ENCODE results near the gene PLAAT2. TPM values are rescaled to one million over a fixed set of nuclear protein-coding genes. Genes with fewer than 3 reads are reported as not detected.

The PLAAT2 gene
- polyA plus RNA-seq, 3 donors: not detected

- Mint-ChIP-seq H3K27ac (no peak overlapping the region), H3K27me3 (ENCODE audit: low read depth in 3 of 3) (peaks cover 0 to 2% (median 2%) of the 10 kb centered on the region in 3 donors), H3K4me3 (no peak overlapping the region), H3K36me3 (peaks cover 41 to 75% of the 10 kb centered on the region in 2 donors), H3K9me3 (peaks cover 0 to 14% (median 8%) of the 10 kb centered on the region in 7 donors), H3K4me1 (peaks cover 4% of the 10 kb centered on the region)
- Histone ChIP-seq H3K9me3 (replicated peaks in 1 of 2; ENCODE audit: control insufficient read depth in 1 of 2, insufficient read depth in 1 of 2, low read length in 2 of 2) (no peaks in the 10 kb centered on the region), H2AFZ (ENCODE audit: insufficient read depth, low read depth, low read length, poor library complexity, severe bottlenecking) (no peak overlapping the region), H4K20me1 (ENCODE audit: insufficient read depth, low read length) (no peaks in the 10 kb centered on the region), H3K4me3 (replicated peaks in 1 of 3; ENCODE audit: low read depth in 2 of 3, low read length in 3 of 3) (no peak overlapping the region), H3K4me1 (ENCODE audit: control insufficient read depth in 1 of 2, insufficient read depth in 2 of 2, low read length in 2 of 2) (no peaks in the 10 kb centered on the region), H3K4me2 (replicated peaks; ENCODE audit: extremely low read depth, low read length, poor library complexity, severe bottlenecking) (no peak overlapping the region), H3K27ac (ENCODE audit: low read depth in 1 of 2, low read length in 2 of 2) (no peak overlapping the region), H3K79me2 (ENCODE audit: insufficient read depth, low read length) (no peaks in the 10 kb centered on the region), H3K27me3 (ENCODE audit: control insufficient read depth in 2 of 2, insufficient read depth in 2 of 2, low read length in 2 of 2) (no peaks in the 10 kb centered on the region), H3K36me3 (replicated peaks in 1 of 2; ENCODE audit: control insufficient read depth in 1 of 2, insufficient read depth in 2 of 2, low read length in 2 of 2) (peaks cover 45 to 53% of the 10 kb centered on the region in 2 donors), H3K9ac (ENCODE audit: insufficient read depth, low read length, poor library complexity, severe bottlenecking) (no peak overlapping the region)
- intact Hi-C loops (cut with micrococcal nuclease): no loop called here
- DNase-seq: no peak
- TF ChIP-seq CTCF (IDR thresholded peaks at IDR 0.05): no peak
- 100% methylated on average over 5 of the region's 6 CpGs for WGBS (ENCODE audit: insufficient coverage)
Observed at GRCh38 chr11:63516109-63516508, 47.1 kb downstream of the PLAAT2 start.

GRCh38 chr11:63512816-63513215 is 50.4 kb downstream of the PLAAT2 start:
- H3K27ac Mint-ChIP-seq: peak overlapping the region in 1 of 7 donors; percentile 71
- no peaks in the 10 kb centered on the region for H3K9me3 ChIP-seq (replicated peaks in 1 of 2; ENCODE audit: control insufficient read depth in 1 of 2, insufficient read depth in 1 of 2, low read length in 2 of 2)
- 98% methylated on average over 5 of the region's 7 CpGs for WGBS (ENCODE audit: insufficient coverage)
- intact Hi-C loops (cut with micrococcal nuclease): no loop called here
- peaks cover 0 to 2% (median 0%) of the 10 kb centered on the region in 3 donors for H3K27me3 Mint-ChIP-seq (ENCODE audit: low read depth in 3 of 3)
- peaks cover 12 to 13% of the 10 kb centered on the region in 2 donors for H3K4me1 ChIP-seq (ENCODE audit: control insufficient read depth in 1 of 2, insufficient read depth in 2 of 2, low read length in 2 of 2)
- TF ChIP-seq CTCF (IDR thresholded peaks at IDR 0.05): no peak
- H3K9me3 Mint-ChIP-seq: peaks cover 0 to 2% (median 0%) of the 10 kb centered on the region in 7 donors
- peaks cover 50 to 87% of the 10 kb centered on the region in 2 donors for H3K36me3 Mint-ChIP-seq
- no peak for DNase-seq
- H3K4me1 Mint-ChIP-seq: peaks cover 11% of the 10 kb centered on the region
- no peak overlapping the region for H2AFZ ChIP-seq (ENCODE audit: insufficient read depth, low read depth, low read length, poor library complexity, severe bottlenecking)
- peaks cover 66 to 81% of the 10 kb centered on the region in 2 donors for H3K36me3 ChIP-seq (replicated peaks in 1 of 2; ENCODE audit: control insufficient read depth in 1 of 2, insufficient read depth in 2 of 2, low read length in 2 of 2)
- H3K27me3 ChIP-seq (ENCODE audit: control insufficient read depth in 2 of 2, insufficient read depth in 2 of 2, low read length in 2 of 2): no peaks in the 10 kb centered on the region
- H3K4me3 Mint-ChIP-seq: no peak overlapping the region
- H3K27ac ChIP-seq (ENCODE audit: low read depth in 1 of 2, low read length in 2 of 2): no peak overlapping the region
- no peaks in the 10 kb centered on the region for H4K20me1 ChIP-seq (ENCODE audit: insufficient read depth, low read length)
- peaks cover 5% of the 10 kb centered on the region for H3K79me2 ChIP-seq (ENCODE audit: insufficient read depth, low read length)
- no peak overlapping the region for H3K4me2 ChIP-seq (replicated peaks; ENCODE audit: extremely low read depth, low read length, poor library complexity, severe bottlenecking)
- H3K9ac ChIP-seq (ENCODE audit: insufficient read depth, low read length, poor library complexity, severe bottlenecking): no peak overlapping the region
- H3K4me3 ChIP-seq (replicated peaks in 1 of 3; ENCODE audit: low read depth in 2 of 3, low read length in 3 of 3): no peak overlapping the region

Measured in CD14-positive monocyte (primary cell).